ENCODE data around the gene FHOD3. TPM values are rescaled to one million over a fixed set of nuclear protein-coding genes. Genes with fewer than 3 reads are reported as not detected.
A peak's percentile ranks its signal among the peaks of the same experiment; 100 is the strongest.

FHOD3 gene
- total and polyA plus RNA-seq, 2 of the 8 experiments (the other 6 are each of a cell fraction or from before 2014, with no cell fraction given), result 9.7 to 10.5 TPM

- WGBS, 2 experiments (ENCODE audit: extremely low coverage in 1 of 2, insufficient coverage in 1 of 2, insufficient read length in 1 of 2, insufficient replicate concordance in 2 of 2, low coverage in 1 of 2, low lambda C conversion rate in 2 of 2, missing lambda C conversion rate in 1 of 2), result 83% methylated on average over 3 of the region's 3 CpGs; no CpG with 5 or more reads in 1 of the 2 experiments
Measured at GRCh38 chr18:36281936-36282335, 15.6 kb upstream of the FHOD3 start.

More at GRCh38 chr18:36281936-36282335, 15.6 kb upstream of the FHOD3 start:
- Histone ChIP-seq H3K14ac (ENCODE audit: insufficient read length) (no peak overlapping the region), H2BK120ac (replicated peaks; ENCODE audit: low read depth, low read length) (no peak overlapping the region), H3K9me3 (ENCODE audit: insufficient read depth in 2 of 2, low read depth in 1 of 2, low read length in 1 of 2) (no peaks in the 10 kb centered on the region), H2BK12ac (ENCODE audit: low read depth, low read length) (no peak overlapping the region), H3K36me3 (ENCODE audit: control insufficient read depth in 2 of 4, insufficient read depth in 4 of 4, low read length in 3 of 4) (no peaks in the 10 kb centered on the region), H3K9ac (replicated peaks in 1 of 4; ENCODE audit: extremely low read depth in 1 of 4, low read depth in 3 of 4, low read length in 3 of 4) (no peak overlapping the region), H3K4me2 (ENCODE audit: insufficient read depth in 1 of 2, low read depth in 2 of 2, low read length in 2 of 2) (no peak overlapping the region), H3K4me3 (ENCODE audit: extremely low read depth in 1 of 4, insufficient read depth in 2 of 4, low read depth in 3 of 4, low read length in 4 of 4) (no peak overlapping the region), H4K20me1 (replicated peaks in 1 of 2; ENCODE audit: control insufficient read depth in 1 of 2, insufficient read depth in 2 of 2, low read length in 2 of 2) (no peaks in the 10 kb centered on the region), H3K23ac (ENCODE audit: insufficient read length) (no peak overlapping the region), H2AK5ac (ENCODE audit: low read depth, low read length) (no peak overlapping the region), H2BK5ac (ENCODE audit: low read depth, low read length) (no peak overlapping the region), H3K79me2 (ENCODE audit: control insufficient read depth in 1 of 2, insufficient read depth in 2 of 2, low read length in 2 of 2) (no peaks in the 10 kb centered on the region), H4K91ac (replicated peaks; ENCODE audit: insufficient read length, low read length) (no peak overlapping the region), H3K27ac (ENCODE audit: low read depth, low read length) (no peak overlapping the region), H3K4me1 (replicated peaks in 1 of 4; ENCODE audit: control insufficient read depth in 3 of 4, insufficient read depth in 4 of 4, low read length in 3 of 4) (no peaks in the 10 kb centered on the region), H3K56ac (replicated peaks; ENCODE audit: insufficient read length, low read depth, low read length) (no peak overlapping the region), H4K5ac (ENCODE audit: insufficient read length, low read depth, low read length) (no peak overlapping the region), H4K8ac (ENCODE audit: extremely low read depth, insufficient read depth, low read length) (no peak overlapping the region), H3K79me1 (ENCODE audit: low read depth, low read length) (no peaks in the 10 kb centered on the region), H3K23me2 (ENCODE audit: low read depth, low read length) (no peaks in the 10 kb centered on the region), H3K18ac (ENCODE audit: extremely low read depth, low read length) (no peak overlapping the region), H3K27me3 (replicated peaks in 1 of 4; ENCODE audit: control insufficient read depth in 3 of 4, extremely low read depth in 1 of 4, insufficient read depth in 3 of 4, low read length in 3 of 4) (no peaks in the 10 kb centered on the region), H3K4ac (replicated peaks; ENCODE audit: insufficient read length, low read depth, low read length) (no peak overlapping the region), H2BK15ac (ENCODE audit: low read length) (no peak overlapping the region), H2BK20ac (ENCODE audit: low read length) (no peak overlapping the region), H2AFZ (ENCODE audit: low read length) (no peak overlapping the region)
- FAIRE-seq (no peak), DNase-seq (ENCODE audit: low read depth in 1 of 2, low spot score in 2 of 2) (no peak)
- ChIA-PET CTCF (ENCODE audit: partially characterized antibody) (interaction anchor here (0.8 to 6.6 kb wide), 17 partner anchors 8 to 874 kb away, joined by 3 to 35 read pairs (median 3); partner anchors contain the start of gene MOCOS), POLR2A (ENCODE audit: partially characterized antibody) (interaction anchor here (0.9 to 1.4 kb wide), 3 partner anchors 53 to 264 kb away, joined by 3 read pairs; no protein-coding TSS in a partner anchor)
- TF ChIP-seq RAD21 (IDR thresholded peaks at IDR 0.05 in 1 of 2, conservative IDR thresholded peaks at IDR 0.05 in 1 of 2; ENCODE audit: low read depth in 2 of 2, low read length in 2 of 2), result peak in 1 of 2 experiments; percentile 14; a peak in 1 of 4 replicates
- no peak for TF ChIP-seq POLR2AphosphoS5 (IDR thresholded peaks at IDR 0.05; ENCODE audit: low read depth, low read length)
